NOMO-1 treated with DMSO at 0.1 percent for 48 hours (cell line): ENCODE results near the gene CIB2.
A peak's percentile ranks its signal among the peaks of the same experiment; 100 is the strongest.

ENCODE experiments used
- DNase-seq: peaks from one replicate; lab custom pipeline; 2025; ENCODE audit not compliant: unreplicated experiment; lab: John Stamatoyannopoulos, UW

The CIB2 gene

GRCh38 chr15:78149805-78150751 is 18.8 kb upstream of the CIB2 start:
- DNase-seq, result no peak

- peak; percentile 93 for DNase-seq
These were observed 18.0 kb upstream of the CIB2 start, which contains the start of gene IDH3A for GRCh38 chr15:78149068-78149804. Gene IDH3A, plus strand, starts transcription at chr15:78149362. Its CDS starts 42 bp downstream, at chr15:78149404.

GRCh38 chr15:78148392-78149067 is 17.3 kb upstream of the CIB2 start:
- DNase-seq, result no peak

- no peak for DNase-seq
These were observed 16.3 kb upstream of the CIB2 start for GRCh38 chr15:78147566-78147965.

- DNase-seq, result no peak
These were observed 15.3 kb upstream of the CIB2 start for GRCh38 chr15:78146425-78147154.

- DNase-seq, result no peak
These were observed 11.1 kb upstream of the CIB2 start for GRCh38 chr15:78142332-78142731.

- no peak for DNase-seq
These were observed 9.0 kb upstream of the CIB2 start for GRCh38 chr15:78140292-78140691.

- no peak for DNase-seq
These were observed 8.3 kb upstream of the CIB2 start for GRCh38 chr15:78139578-78139977.

- no peak for DNase-seq
These were observed 2.6 kb upstream of the CIB2 start for GRCh38 chr15:78133801-78134200.

GRCh38 chr15:78130466-78131294 is 565 bp downstream of the CIB2 start:
- DNase-seq, result no peak

GRCh38 chr15:78129751-78130287 is 1.4 kb downstream of the CIB2 start:
- no peak for DNase-seq

- DNase-seq, result no peak
These were observed 2.0 kb downstream of the CIB2 start for GRCh38 chr15:78129077-78129750.

- DNase-seq, result no peak
These were observed 3.4 kb downstream of the CIB2 start for GRCh38 chr15:78127882-78128281.

- no peak for DNase-seq
These were observed 6.0 kb downstream of the CIB2 start for GRCh38 chr15:78125267-78125666.

GRCh38 chr15:78120523-78120922 is 10.7 kb downstream of the CIB2 start:
- DNase-seq, result no peak

GRCh38 chr15:78112551-78112950 is 18.7 kb downstream of the CIB2 start:
- DNase-seq, result no peak

GRCh38 chr15:78111788-78112187 is 19.5 kb downstream of the CIB2 start:
- no peak for DNase-seq

GRCh38 chr15:78110916-78111475 is 20.2 kb downstream of the CIB2 start:
- no peak for DNase-seq

- DNase-seq, result no peak
These were observed 21.1 kb downstream of the CIB2 start for GRCh38 chr15:78110096-78110495.
